22Rv1 (cell line): ENCODE data around the gene ORM1.
"Not testable (repeated sequence)": the region's sequence is repeated elsewhere in the genome, so short reads cannot be mapped to it uniquely, and the experiment has no call there.

ENCODE experiments used
- H3K27ac ChIP-seq: fragments of 450-650 bp; 2 replicates; pipeline ENCODE4 v1.5.1; 2017
- ZFX ChIP-seq: fragments of 450-650 bp; IDR thresholded peaks from 2 replicates; pipeline ENCODE4 v1.6.1; 2017; ENCODE audit warnings: antibody characterized with exemption, borderline replicate concordance
- TF ChIP-seq, protein P1 (sequence below): fragments of 450-650 bp; IDR thresholded peaks from 2 replicates; pipeline ENCODE4 v1.5.1; 2017; ENCODE audit warnings: mild to moderate bottlenecking

Gene ORM1

GRCh38 chr9:114316605-114317230 lies 6.2 kb upstream of the ORM1 start:
- no peak for TF ChIP-seq ZFX
- TF ChIP-seq, protein P1, sequence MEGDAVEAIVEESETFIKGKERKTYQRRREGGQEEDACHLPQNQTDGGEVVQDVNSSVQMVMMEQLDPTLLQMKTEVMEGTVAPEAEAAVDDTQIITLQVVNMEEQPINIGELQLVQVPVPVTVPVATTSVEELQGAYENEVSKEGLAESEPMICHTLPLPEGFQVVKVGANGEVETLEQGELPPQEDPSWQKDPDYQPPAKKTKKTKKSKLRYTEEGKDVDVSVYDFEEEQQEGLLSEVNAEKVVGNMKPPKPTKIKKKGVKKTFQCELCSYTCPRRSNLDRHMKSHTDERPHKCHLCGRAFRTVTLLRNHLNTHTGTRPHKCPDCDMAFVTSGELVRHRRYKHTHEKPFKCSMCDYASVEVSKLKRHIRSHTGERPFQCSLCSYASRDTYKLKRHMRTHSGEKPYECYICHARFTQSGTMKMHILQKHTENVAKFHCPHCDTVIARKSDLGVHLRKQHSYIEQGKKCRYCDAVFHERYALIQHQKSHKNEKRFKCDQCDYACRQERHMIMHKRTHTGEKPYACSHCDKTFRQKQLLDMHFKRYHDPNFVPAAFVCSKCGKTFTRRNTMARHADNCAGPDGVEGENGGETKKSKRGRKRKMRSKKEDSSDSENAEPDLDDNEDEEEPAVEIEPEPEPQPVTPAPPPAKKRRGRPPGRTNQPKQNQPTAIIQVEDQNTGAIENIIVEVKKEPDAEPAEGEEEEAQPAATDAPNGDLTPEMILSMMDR = no peak
- H3K27ac ChIP-seq = no peak overlapping the region

DNA sequence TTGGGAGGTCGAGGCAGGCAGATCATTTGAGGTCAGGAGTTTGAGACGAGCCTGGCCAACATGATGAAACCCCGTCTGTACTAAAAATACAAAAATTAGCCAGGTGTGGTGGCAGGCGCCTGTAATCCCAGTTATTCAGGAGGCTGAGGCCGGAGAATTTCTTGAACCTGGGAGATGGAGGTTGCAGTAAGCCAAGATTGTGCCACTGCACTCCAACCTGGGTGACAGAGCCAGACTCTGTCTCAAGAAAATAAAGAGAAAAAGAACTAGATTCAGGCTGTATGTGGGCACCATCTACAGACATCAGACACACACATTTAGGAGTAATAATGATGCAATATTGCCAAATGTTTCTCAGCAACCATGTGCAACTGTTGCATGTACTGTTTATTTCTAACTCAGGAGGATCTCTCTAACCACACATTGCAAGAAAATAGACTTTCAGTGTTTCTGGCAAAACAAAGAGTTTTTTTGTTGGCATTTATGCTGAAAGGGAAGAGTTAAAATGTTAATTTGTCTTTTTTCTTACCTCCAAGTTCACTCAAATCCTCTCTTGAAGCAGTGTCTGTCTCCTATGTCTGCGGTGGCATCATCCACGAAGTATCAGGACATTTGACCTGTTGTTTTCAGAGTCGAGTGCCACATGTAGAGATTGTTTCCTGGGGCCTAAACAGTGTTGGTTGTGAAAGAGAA lies 5.1 kb upstream of the ORM1 start:
- no peak for TF ChIP-seq ZFX
- H3K27ac ChIP-seq = no peak overlapping the region

GRCh38 chr9:114318416-114318815 lies 4.5 kb upstream of the ORM1 start:
- TF ChIP-seq, protein P1 = no peak
- TF ChIP-seq ZFX = no peak
- no peak overlapping the region for H3K27ac ChIP-seq

DNA sequence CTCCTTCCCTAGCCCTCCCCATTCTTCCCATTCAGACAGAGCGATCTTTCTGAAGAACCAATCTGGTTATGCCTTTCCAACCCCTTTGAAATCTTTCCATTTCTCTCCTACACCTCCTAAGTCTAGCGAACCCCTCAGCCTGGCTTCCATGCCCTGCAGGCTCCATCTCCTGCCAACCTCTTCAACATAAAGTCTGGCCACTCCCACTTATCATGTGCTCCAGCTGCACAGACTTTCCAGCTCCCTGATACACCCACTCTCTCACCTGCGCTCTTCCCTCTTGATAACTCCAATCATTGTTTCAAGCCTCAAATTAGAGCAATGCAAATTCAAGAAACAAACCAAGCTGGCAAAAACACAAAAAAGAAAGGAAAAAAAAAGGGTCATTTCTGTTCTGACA lies 3.8 kb upstream of the ORM1 start:
- H3K27ac ChIP-seq = no peak overlapping the region
- TF ChIP-seq, protein P1 = no peak
- no peak for TF ChIP-seq ZFX

DNA sequence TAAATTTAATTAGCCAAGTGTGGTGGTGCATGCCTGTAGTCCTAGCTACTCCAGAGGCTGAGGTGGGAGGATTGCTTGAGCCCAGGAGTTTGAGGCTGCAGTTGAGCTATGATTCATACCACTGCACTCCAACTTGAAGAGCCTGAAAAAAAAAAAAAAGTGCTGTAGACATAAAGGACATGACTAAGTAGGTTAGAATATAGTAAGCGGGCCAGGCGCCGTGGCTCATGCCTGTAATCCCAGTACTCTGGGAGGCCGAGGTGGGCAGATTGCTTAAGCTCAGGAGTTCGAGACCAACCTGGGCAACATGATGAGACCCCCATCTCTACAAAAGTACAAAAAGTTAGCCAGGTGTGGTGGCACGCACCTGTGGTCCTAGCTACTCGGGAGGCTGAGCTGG lies 2.2 kb upstream of the ORM1 start:
- not testable (repeated sequence) for H3K27ac ChIP-seq

DNA sequence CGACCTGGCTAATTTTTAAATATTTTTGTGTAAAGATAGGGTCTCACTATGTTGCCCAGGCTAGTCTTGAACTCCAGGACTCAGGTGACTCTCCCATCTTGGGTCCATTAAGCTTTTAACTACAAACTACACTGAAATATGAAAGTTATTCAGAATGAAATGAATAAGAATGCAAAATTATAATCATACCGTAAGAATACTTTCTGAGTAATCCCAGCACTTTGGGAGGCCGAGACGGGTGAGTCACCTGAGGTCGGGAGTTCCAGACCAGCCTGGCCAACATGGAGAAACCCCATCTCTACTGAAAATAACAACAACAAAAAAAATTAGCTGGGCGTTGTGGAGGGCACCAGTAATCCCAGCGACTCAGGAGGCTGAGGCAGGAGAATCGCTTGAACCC lies 1.1 kb upstream of the ORM1 start:
- no peak for TF ChIP-seq ZFX
- TF ChIP-seq, protein P1 = no peak

DNA sequence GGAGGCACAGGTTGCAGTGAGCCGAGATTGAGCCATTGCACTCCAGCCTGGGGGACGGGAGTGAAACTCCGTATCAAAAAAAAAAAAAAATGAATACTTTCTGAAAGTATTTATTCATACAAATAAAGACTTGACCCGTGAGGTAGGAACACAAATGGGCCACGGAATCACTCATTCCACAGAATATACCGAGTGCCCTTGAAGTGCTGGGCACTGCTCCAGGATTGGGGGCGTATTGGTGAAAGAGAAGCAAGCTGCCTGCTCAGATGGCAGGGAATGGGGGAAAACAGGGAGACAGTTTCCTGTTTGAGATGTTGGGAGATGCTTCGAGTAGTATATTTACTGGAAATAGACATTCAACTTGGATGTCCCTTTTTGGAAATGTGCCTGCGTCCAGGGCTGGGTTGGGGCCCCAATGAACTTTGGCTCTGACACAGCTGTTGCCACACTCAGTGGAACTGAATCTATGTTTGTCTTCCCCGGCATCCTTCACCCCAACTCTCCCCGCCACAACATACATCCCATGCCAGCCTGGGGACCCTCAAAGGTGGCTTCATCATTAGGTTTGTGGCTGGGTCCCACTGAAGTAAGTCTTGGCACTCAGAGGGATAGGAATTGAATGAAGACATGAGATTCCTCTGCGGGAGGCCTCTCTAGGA lies 609 bp upstream of the ORM1 start:
- H3K27ac ChIP-seq = not testable (repeated sequence)

More for the DNA sequence above, 1.1 kb upstream of the ORM1 start:
- H3K27ac ChIP-seq = no peak overlapping the region

- H3K27ac ChIP-seq = not testable (repeated sequence)
Observed at GRCh38 chr9:114323849-114324248, 951 bp downstream of the ORM1 start.

GRCh38 chr9:114324492-114324891 lies 1.6 kb downstream of the ORM1 start:
- TF ChIP-seq ZFX = no peak
- TF ChIP-seq, protein P1 = no peak
- no peak overlapping the region for H3K27ac ChIP-seq

- not testable (repeated sequence) for H3K27ac ChIP-seq
Observed at GRCh38 chr9:114324965-114325364, 2.1 kb downstream of the ORM1 start.

DNA sequence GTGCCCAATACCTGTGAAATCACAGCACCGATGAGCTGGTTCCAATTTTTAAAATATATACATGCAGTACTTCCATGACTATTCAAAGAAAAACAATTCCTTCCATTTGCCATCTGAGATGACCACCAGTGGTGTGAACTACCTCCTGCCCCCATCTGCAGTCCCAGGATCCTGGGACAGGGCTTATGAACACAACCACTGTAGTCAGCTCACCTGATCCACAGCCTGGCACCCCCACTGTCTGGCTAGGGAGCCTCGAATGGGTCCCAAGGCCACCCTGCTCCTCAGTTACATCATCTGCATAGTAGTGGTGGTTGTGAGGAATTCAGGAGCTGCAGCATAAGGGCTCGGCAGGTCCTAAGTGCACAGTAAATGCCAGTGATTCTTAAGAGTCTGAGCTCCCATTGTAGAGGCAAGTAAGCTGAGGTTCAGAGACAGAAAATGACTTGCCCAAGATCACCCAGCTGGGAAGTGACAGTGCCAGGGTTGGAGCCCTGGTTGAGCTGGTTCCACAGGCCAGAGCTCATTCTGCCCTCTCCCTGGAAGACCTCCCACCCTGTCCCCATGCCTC lies 2.9 kb downstream of the ORM1 start:
- H3K27ac ChIP-seq = not testable (repeated sequence)
